Central memory CD4-positive, alpha-beta T cell (primary cell): ENCODE data around the gene LRG1.
"Not testable (repeated sequence)": the region's sequence is repeated elsewhere in the genome, so short reads cannot be mapped to it uniquely, and the experiment has no call there.

Experiments
- DNase-seq: peaks from one replicate; pipeline ENCODE4 v3.0.0; 2022

Gene LRG1

GRCh38 chr19:4550018-4550417 lies 10.2 kb upstream of the LRG1 start:
- DNase-seq: no peak

- no peak for DNase-seq
These were observed 8.4 kb upstream of the LRG1 start for GRCh38 chr19:4548238-4548584.

- DNase-seq: no peak
These were observed 7.7 kb upstream of the LRG1 start for GRCh38 chr19:4547303-4548237.

GRCh38 chr19:4543842-4544647 lies 4.2 kb upstream of the LRG1 start:
- DNase-seq: no peak

GRCh38 chr19:4542896-4543841 lies 3.3 kb upstream of the LRG1 start:
- no peak for DNase-seq

GRCh38 chr19:4541806-4542145 lies 1.9 kb upstream of the LRG1 start:
- DNase-seq: not testable (repeated sequence)

GRCh38 chr19:4541114-4541805 lies 1.4 kb upstream of the LRG1 start:
- no peak for DNase-seq

GRCh38 chr19:4539169-4539692 lies 605 bp downstream of the LRG1 start:
- no peak for DNase-seq

- DNase-seq: no peak
These were observed 1.3 kb downstream of the LRG1 start for GRCh38 chr19:4538601-4538954.

- DNase-seq: no peak
These were observed 1.8 kb downstream of the LRG1 start for GRCh38 chr19:4537953-4538600.

- DNase-seq: no peak
These were observed 3.0 kb downstream of the LRG1 start for GRCh38 chr19:4536798-4537197.

GRCh38 chr19:4534836-4535658 lies 4.8 kb downstream of the LRG1 start, which contains the start of gene PLIN5:
TSS of gene PLIN5 (minus strand) at chr19:4535224. CDS start at chr19:4534074, 1,150 bp downstream.
- no peak for DNase-seq

- DNase-seq: no peak
These were observed 5.9 kb downstream of the LRG1 start for GRCh38 chr19:4533835-4534424.

- no peak for DNase-seq
These were observed 6.5 kb downstream of the LRG1 start for GRCh38 chr19:4533334-4533733.

- DNase-seq: no peak
These were observed 8.2 kb downstream of the LRG1 start for GRCh38 chr19:4531562-4532165.

GRCh38 chr19:4529924-4530522 lies 9.8 kb downstream of the LRG1 start:
- DNase-seq: no peak

GRCh38 chr19:4528843-4529242 lies 11.0 kb downstream of the LRG1 start:
- no peak for DNase-seq

- DNase-seq: not testable (repeated sequence)
These were observed 12.5 kb downstream of the LRG1 start for GRCh38 chr19:4527377-4527776.

- DNase-seq: no peak
These were observed 14.3 kb downstream of the LRG1 start for GRCh38 chr19:4525563-4526002.
